ENCODE results near the gene CAMKK1.

The CAMKK1 gene

GRCh38 chr17:3812771-3813170, 80.1 kb downstream of the CAMKK1 start:
- no peak for DNase-seq (ENCODE audit: low read depth in 2 of 2)

- DNase-seq (ENCODE audit: low read depth in 2 of 2), result no peak
These were observed 80.6 kb downstream of the CAMKK1 start for GRCh38 chr17:3812284-3812683.
